Measurements from ENCODE around the gene METTL5.
"Not testable (repeated sequence)": the region's sequence is repeated elsewhere in the genome, so short reads cannot be mapped to it uniquely, and the experiment has no call there.

METTL5 gene

DNA sequence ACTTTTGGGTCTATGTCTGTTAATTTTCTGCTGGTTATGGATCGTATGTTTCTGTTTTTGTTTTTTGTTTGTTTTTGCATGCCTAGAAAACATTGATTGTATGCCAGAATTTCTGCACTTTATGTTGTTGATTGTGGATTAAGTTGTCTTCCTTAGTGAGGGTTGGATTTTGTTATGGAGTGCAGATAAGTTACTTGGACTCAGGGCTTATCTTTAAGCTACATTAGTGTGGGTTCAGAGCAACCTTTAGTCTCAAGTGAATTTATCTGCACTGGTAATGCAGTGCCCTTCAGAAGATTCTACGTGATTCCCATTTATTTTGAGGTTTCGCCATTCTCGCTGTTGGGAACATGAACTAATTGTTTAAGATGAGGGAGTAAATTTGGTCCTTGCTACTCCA is 35.4 kb upstream of the METTL5 start:
- H3K79me2 ChIP-seq (ENCODE audit: low read length): peaks cover 62% of the 10 kb centered on the region

DNA sequence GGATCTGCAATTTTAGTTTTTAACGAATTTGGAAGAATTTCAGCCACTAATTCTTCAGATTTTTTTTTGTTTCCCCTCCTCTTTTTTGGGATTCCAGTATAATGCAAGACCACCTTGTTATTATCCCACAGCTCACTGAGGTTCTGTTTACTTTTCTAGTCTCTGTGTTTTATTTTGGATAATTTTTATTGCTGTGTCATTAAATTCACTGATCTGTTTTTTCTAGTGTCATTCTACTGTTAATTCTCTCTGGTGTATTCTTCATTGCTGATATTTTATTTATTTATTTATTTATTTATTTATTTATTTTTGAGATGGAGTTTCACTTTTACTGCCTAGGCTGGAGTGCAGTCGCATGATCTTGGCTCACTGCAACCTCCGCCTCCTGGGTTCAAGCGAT is 34.7 kb upstream of the METTL5 start:
- Histone ChIP-seq H3K27ac (ENCODE audit: low read length) (no peak overlapping the region), H3K79me2 (ENCODE audit: low read length) (peaks cover 67% of the 10 kb centered on the region), H3K9me2 (replicated peaks; ENCODE audit: insufficient read depth, low read length) (no peaks in the 10 kb centered on the region), H3F3A (ENCODE audit: insufficient read depth, low read length) (no peaks in the 10 kb centered on the region), H3K4me1 (ENCODE audit: low read length) (no peaks in the 10 kb centered on the region), H3K4me3 (ENCODE audit: low read length) (no peak overlapping the region), H3K9ac (ENCODE audit: low read length) (no peak overlapping the region), H3K27me3 (replicated peaks; ENCODE audit: insufficient read depth, low read length) (no peaks in the 10 kb centered on the region), H2AFZ (ENCODE audit: low read length) (no peak overlapping the region), H3K9me3 (replicated peaks; ENCODE audit: insufficient read depth, low read length) (no peaks in the 10 kb centered on the region), H3K4me2 (ENCODE audit: low read depth, low read length) (no peak overlapping the region), H3K36me3 (replicated peaks; ENCODE audit: insufficient read depth, low read length) (no peaks in the 10 kb centered on the region), H4K20me1 (ENCODE audit: insufficient read depth, low read length) (peaks cover 6% of the 10 kb centered on the region)
- no peak for TF ChIP-seq EZH2 (optimal IDR thresholded peaks at IDR 0.05; ENCODE audit: low read depth, low read length)
- TF ChIP-seq, protein P1, sequence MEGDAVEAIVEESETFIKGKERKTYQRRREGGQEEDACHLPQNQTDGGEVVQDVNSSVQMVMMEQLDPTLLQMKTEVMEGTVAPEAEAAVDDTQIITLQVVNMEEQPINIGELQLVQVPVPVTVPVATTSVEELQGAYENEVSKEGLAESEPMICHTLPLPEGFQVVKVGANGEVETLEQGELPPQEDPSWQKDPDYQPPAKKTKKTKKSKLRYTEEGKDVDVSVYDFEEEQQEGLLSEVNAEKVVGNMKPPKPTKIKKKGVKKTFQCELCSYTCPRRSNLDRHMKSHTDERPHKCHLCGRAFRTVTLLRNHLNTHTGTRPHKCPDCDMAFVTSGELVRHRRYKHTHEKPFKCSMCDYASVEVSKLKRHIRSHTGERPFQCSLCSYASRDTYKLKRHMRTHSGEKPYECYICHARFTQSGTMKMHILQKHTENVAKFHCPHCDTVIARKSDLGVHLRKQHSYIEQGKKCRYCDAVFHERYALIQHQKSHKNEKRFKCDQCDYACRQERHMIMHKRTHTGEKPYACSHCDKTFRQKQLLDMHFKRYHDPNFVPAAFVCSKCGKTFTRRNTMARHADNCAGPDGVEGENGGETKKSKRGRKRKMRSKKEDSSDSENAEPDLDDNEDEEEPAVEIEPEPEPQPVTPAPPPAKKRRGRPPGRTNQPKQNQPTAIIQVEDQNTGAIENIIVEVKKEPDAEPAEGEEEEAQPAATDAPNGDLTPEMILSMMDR (IDR thresholded peaks at IDR 0.05; ENCODE audit: low read length): no peak
- no peak for TF ChIP-seq EZH2phosphoT487 (IDR thresholded peaks at IDR 0.05; ENCODE audit: low read length)
- DNase-seq: no peak

More for the DNA sequence above, 35.4 kb upstream of the METTL5 start:
- Histone ChIP-seq H3K4me2 (ENCODE audit: low read depth, low read length) (no peak overlapping the region), H3K9ac (ENCODE audit: low read length) (no peak overlapping the region), H3K4me1 (ENCODE audit: low read length) (no peaks in the 10 kb centered on the region), H3K4me3 (ENCODE audit: low read length) (no peak overlapping the region), H3K27me3 (replicated peaks; ENCODE audit: insufficient read depth, low read length) (no peaks in the 10 kb centered on the region), H3K9me2 (replicated peaks; ENCODE audit: insufficient read depth, low read length) (no peaks in the 10 kb centered on the region), H3K36me3 (replicated peaks; ENCODE audit: insufficient read depth, low read length) (no peaks in the 10 kb centered on the region), H4K20me1 (ENCODE audit: insufficient read depth, low read length) (peaks cover 6% of the 10 kb centered on the region), H3F3A (ENCODE audit: insufficient read depth, low read length) (no peaks in the 10 kb centered on the region), H3K9me3 (replicated peaks; ENCODE audit: insufficient read depth, low read length) (no peaks in the 10 kb centered on the region), H3K27ac (ENCODE audit: low read length) (no peak overlapping the region), H2AFZ (ENCODE audit: low read length) (no peak overlapping the region)
- DNase-seq: no peak
- no peak for TF ChIP-seq EZH2phosphoT487 (IDR thresholded peaks at IDR 0.05; ENCODE audit: low read length)
- TF ChIP-seq EZH2 (optimal IDR thresholded peaks at IDR 0.05; ENCODE audit: low read depth, low read length): no peak
- TF ChIP-seq, protein P1 (IDR thresholded peaks at IDR 0.05; ENCODE audit: low read length): no peak

DNA sequence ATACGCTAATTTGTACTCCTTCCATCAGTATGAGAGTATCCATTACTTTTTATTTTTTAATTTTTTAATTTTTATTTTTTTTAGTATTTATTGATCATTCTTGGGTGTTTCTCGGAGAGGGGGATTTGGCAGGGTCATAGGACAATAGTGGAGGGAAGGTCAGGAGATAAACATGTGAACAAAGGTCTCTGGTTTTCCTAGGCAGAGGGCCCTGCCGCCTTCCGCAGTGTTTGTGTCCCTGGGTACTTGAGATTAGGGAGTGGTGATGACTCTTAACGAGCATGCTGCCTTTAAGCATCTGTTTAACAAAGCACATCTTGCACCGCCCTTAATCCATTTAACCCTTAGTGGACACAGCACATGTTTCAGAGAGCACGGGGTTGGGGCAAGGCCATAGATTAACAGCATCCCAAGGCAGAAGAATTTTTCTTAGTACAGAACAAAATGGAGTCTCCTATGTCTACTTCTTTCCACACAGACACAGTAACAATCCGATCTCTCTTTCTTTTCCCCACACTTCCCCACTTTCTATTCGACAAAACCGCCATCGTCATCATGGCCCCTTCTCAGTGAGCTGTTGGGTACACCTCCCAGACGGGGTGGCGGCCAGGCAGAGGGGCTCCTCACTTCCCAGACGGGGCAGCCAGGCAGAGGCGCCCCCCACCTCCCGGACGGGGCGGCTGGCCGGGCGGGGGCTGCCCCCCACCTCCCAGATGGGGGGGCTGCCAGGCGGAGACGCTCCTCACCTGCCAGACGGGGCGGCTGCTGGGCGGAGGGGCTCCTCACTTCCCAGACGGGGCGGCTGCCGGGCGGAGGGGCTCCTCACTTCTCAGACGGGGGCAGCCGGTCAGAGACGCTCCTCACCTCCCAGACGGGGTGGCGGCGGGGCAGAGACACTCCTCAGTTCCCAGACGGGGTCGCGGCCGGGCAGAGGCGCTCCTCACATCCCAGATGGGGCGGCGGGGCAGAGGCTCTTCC is 30.9 kb upstream of the METTL5 start:
- H3K9me2 ChIP-seq (replicated peaks; ENCODE audit: insufficient read depth, low read length); H3K9ac ChIP-seq (ENCODE audit: low read length); H3K4me3 ChIP-seq (ENCODE audit: low read length); DNase-seq; H3F3A ChIP-seq (ENCODE audit: insufficient read depth, low read length); H3K27ac ChIP-seq (ENCODE audit: low read length); H2AFZ ChIP-seq (ENCODE audit: low read length); H3K4me1 ChIP-seq (ENCODE audit: low read length); H3K9me3 ChIP-seq (replicated peaks; ENCODE audit: insufficient read depth, low read length); H3K36me3 ChIP-seq (replicated peaks; ENCODE audit: insufficient read depth, low read length); H4K20me1 ChIP-seq (ENCODE audit: insufficient read depth, low read length); H3K4me2 ChIP-seq (ENCODE audit: low read depth, low read length); H3K27me3 ChIP-seq (replicated peaks; ENCODE audit: insufficient read depth, low read length): not testable (repeated sequence)
- peaks cover 56% of the 10 kb centered on the region for H3K79me2 ChIP-seq (ENCODE audit: low read length)
